ENCODE results near the gene FAM227B. TPM values are rescaled to one million over a fixed set of nuclear protein-coding genes. Genes with fewer than 3 reads are reported as not detected.

FAM227B gene
- total RNA-seq, 1 experiment from 2014 or later: 1.9 TPM

DNA sequence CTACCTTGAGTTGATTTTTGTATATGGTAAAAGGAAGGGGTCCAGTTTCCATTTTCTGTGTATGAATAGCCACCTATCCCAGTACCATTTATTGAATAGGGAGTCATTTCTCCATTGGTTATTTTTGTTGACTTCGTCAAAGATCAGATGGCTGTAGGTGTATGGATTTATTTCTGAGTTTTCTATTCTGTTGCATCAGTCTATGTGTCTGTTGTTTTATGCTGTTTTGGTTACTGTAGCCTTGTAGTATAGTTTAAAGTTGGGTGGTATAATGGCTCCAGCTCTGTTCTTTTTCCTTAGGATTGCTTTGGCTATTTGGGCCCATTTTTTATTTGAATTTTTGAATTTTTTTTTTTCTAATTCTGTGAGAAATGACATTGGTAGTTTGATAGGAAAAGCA, 323.0 kb downstream of the FAM227B start:
- Mint-ChIP-seq H3K9me3 (ENCODE audit: low read depth, unreplicated experiment) (no peaks in the 10 kb centered on the region), H3K27me3 (ENCODE audit: unreplicated experiment) (no peaks in the 10 kb centered on the region), H3K4me3 (ENCODE audit: low read depth, unreplicated experiment) (no peak overlapping the region), H3K27ac (ENCODE audit: unreplicated experiment) (no peak overlapping the region), H3K36me3 (ENCODE audit: insufficient read depth, unreplicated experiment) (no peaks in the 10 kb centered on the region), H3K4me1 (ENCODE audit: low read depth, unreplicated experiment) (peaks cover 37% of the 10 kb centered on the region)
- no TSS peak for BruUV-seq (replicated peaks)
- TF ChIP-seq, protein P1, sequence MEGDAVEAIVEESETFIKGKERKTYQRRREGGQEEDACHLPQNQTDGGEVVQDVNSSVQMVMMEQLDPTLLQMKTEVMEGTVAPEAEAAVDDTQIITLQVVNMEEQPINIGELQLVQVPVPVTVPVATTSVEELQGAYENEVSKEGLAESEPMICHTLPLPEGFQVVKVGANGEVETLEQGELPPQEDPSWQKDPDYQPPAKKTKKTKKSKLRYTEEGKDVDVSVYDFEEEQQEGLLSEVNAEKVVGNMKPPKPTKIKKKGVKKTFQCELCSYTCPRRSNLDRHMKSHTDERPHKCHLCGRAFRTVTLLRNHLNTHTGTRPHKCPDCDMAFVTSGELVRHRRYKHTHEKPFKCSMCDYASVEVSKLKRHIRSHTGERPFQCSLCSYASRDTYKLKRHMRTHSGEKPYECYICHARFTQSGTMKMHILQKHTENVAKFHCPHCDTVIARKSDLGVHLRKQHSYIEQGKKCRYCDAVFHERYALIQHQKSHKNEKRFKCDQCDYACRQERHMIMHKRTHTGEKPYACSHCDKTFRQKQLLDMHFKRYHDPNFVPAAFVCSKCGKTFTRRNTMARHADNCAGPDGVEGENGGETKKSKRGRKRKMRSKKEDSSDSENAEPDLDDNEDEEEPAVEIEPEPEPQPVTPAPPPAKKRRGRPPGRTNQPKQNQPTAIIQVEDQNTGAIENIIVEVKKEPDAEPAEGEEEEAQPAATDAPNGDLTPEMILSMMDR (IDR thresholded peaks at IDR 0.05; ENCODE audit: unreplicated experiment): no peak
- no peak for DNase-seq
- CTCF ChIA-PET: no interaction called here
- intact Hi-C loops (cut with micrococcal nuclease; ENCODE audit: unreplicated experiment): no loop called here

DNA sequence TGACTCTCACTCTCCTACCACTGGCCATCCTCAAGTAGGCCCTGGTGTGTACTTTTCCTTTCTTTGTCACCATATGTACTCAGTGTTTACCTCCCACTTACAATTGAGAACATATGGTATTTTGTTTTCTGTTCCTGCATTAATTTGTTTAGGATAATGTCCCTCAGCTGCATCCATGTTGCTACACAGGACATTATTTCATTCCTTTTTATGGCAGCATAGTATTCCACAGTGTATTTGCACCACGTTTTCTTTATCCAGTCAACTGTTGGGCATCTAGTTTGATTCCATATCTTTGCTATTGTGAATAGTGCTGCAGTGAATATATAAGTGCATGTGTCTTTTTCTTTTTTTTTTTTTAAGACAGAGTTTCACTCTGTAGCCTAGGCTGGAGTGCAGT, 324.4 kb downstream of the FAM227B start:
- TF ChIP-seq, protein P1 (IDR thresholded peaks at IDR 0.05; ENCODE audit: unreplicated experiment): no peak
- H3K27me3 Mint-ChIP-seq (ENCODE audit: unreplicated experiment): no peaks in the 10 kb centered on the region
- no peak overlapping the region for H3K4me3 Mint-ChIP-seq (ENCODE audit: low read depth, unreplicated experiment)
- CTCF ChIA-PET: interaction anchor here (0.6 kb wide), 1 partner anchor 579 kb away, joined by 3 read pairs; no protein-coding TSS in a partner anchor
- peaks cover 33% of the 10 kb centered on the region for H3K4me1 Mint-ChIP-seq (ENCODE audit: low read depth, unreplicated experiment)
- no peak overlapping the region for H3K27ac Mint-ChIP-seq (ENCODE audit: unreplicated experiment)
- DNase-seq: no peak
- BruUV-seq (replicated peaks): no TSS peak
- H3K36me3 Mint-ChIP-seq (ENCODE audit: insufficient read depth, unreplicated experiment): no peaks in the 10 kb centered on the region
- no peaks in the 10 kb centered on the region for H3K9me3 Mint-ChIP-seq (ENCODE audit: low read depth, unreplicated experiment)
- intact Hi-C loops (cut with micrococcal nuclease; ENCODE audit: unreplicated experiment): no loop called here

DNA sequence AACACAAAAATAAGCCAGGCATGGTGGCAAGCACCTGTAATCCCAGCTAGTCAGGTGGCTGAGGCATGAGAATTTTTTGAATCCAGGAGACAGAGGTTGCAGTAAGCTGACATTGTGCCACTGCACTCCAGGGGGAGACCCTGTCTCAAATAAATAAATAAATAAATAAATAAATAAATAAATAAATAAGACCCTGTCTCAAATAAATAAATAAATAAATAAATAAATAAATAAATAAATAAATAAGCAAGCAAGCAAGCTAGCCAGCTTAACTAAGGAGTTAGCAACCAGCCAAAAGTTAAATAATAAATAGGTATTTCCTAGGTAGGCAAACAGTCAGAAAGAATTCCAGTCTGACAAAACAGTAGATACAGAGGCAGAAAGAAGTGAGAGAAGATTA, 326.7 kb downstream of the FAM227B start:
- H3K4me1 Mint-ChIP-seq (ENCODE audit: low read depth, unreplicated experiment): peaks cover 10% of the 10 kb centered on the region
- H3K4me3 Mint-ChIP-seq (ENCODE audit: low read depth, unreplicated experiment): no peak overlapping the region
- no peak overlapping the region for H3K27ac Mint-ChIP-seq (ENCODE audit: unreplicated experiment)
- BruUV-seq (replicated peaks): no TSS peak
- H3K9me3 Mint-ChIP-seq (ENCODE audit: low read depth, unreplicated experiment): no peaks in the 10 kb centered on the region
- DNase-seq: no peak
- H3K36me3 Mint-ChIP-seq (ENCODE audit: insufficient read depth, unreplicated experiment): no peaks in the 10 kb centered on the region
- TF ChIP-seq, protein P1 (IDR thresholded peaks at IDR 0.05; ENCODE audit: unreplicated experiment): no peak
- CTCF ChIA-PET: no interaction called here
- intact Hi-C loops (cut with micrococcal nuclease; ENCODE audit: unreplicated experiment): no loop called here
- no peaks in the 10 kb centered on the region for H3K27me3 Mint-ChIP-seq (ENCODE audit: unreplicated experiment)

DNA sequence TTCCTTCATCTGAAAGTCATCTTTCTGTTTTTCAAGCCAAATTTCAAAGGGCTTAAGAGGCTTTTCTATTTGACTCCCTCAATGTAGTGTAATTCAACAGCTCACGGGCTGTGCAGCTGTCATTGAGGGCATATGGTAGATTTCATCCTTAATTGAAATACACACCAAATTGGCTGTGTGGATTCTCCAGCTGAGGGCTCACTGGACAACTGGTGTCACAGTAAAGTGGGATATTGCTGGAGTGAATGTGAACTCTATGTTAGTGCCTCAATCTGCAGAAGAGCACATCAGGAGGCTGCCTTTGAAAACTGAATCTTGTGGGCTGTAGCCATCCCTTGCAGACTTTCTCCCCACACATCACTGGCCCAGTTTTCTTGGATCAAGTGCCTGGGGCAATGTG, 330.4 kb downstream of the FAM227B start:
- no peak overlapping the region for H3K27ac Mint-ChIP-seq (ENCODE audit: unreplicated experiment)
- H3K9me3 Mint-ChIP-seq (ENCODE audit: low read depth, unreplicated experiment): no peaks in the 10 kb centered on the region
- intact Hi-C loops (cut with micrococcal nuclease; ENCODE audit: unreplicated experiment): no loop called here
- TF ChIP-seq, protein P1 (IDR thresholded peaks at IDR 0.05; ENCODE audit: unreplicated experiment): no peak
- no TSS peak for BruUV-seq (replicated peaks)
- H3K36me3 Mint-ChIP-seq (ENCODE audit: insufficient read depth, unreplicated experiment): no peaks in the 10 kb centered on the region
- CTCF ChIA-PET: no interaction called here
- H3K4me3 Mint-ChIP-seq (ENCODE audit: low read depth, unreplicated experiment): no peak overlapping the region
- H3K4me1 Mint-ChIP-seq (ENCODE audit: low read depth, unreplicated experiment): peaks cover 10% of the 10 kb centered on the region
- DNase-seq: no peak
- H3K27me3 Mint-ChIP-seq (ENCODE audit: unreplicated experiment): no peaks in the 10 kb centered on the region

Measured in Calu3 (cell line).